HG03342 (cell line): ENCODE measurements around the gene HELT.

Source experiments
- ATAC-seq: cut with Tn5 transposase; IDR thresholded peaks from one replicate; pipeline ENCODE4 v1.9.1; 2021; ENCODE audit warnings: mild to moderate bottlenecking, moderate library complexity; ENCODE audit not compliant: unreplicated experiment

Gene HELT

DNA sequence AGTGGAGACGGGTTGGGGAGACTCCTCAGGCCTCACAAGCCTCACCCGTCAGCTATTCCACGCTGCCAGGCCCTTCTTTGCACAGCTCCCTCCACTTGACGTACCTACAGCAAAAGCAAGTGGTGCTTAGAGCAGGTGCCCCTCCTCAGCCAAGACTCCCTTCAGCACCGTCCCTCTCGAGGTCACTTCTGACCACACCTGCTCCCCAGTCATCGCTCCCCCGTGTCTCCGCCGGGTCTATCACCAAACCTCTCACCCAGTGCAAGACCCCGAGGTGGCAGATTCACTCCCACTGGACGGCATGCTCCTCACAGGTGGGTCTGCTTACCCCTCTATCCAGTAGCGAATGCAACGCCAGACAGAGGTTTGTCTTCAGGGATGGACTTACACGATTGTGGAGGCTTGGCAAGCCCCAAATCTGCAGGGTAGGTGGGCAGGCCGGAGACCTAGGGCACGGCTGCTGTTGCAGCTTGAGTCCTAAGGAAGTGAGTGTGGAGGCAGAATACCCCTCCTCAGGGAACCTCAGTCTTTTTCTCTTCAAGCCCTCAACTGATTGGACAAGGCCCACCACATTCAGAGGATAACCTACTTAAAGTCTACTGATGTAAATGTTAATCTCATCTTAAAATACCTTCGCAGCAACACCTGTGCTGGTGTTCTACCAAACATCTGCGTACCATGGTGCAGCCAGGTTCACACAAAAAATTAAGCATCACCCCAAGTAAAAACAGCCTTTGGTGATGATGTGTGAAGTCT is 14.5 kb upstream of the HELT start:
- no peak for ATAC-seq

GRCh38 chr4:185004562-185005218 is 13.6 kb upstream of the HELT start:
- peak; percentile 15 for ATAC-seq

DNA sequence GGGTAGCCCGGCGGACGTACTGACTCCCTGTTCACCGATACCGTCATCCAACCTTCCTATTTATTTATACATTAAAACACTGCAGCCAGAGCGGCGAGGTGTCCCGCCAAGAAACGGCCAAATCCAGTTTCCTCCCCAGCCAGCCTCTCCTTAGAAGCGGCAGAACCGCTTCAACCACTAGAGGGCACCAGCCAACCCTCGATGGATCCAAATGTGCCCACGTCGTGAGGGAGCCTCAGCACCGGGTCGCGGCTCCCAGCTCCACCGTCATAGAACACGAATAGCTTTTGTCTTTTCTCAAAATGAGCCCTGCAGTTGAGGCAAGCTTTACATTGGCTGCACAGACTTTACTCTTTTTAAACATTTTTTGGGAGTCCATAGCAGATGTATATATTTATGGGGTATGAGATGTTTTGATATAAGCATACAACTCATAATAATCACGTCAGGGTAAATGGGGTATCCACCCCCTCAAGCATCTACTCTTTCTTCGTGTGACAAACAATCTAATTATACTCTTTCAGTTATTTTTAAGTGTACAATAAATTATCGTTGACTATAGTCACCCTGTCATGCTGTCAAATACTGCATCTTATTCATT is 13.0 kb upstream of the HELT start:
- peak; percentile 87 for ATAC-seq

- ATAC-seq: peak; percentile 44
These were observed 6.9 kb upstream of the HELT start for GRCh38 chr4:185011408-185011807.

- no peak for ATAC-seq
These were observed 4.7 kb upstream of the HELT start for GRCh38 chr4:185013417-185014125.

- no peak for ATAC-seq
These were observed 3.2 kb upstream of the HELT start for GRCh38 chr4:185015108-185015507.

- no peak for ATAC-seq
These were observed 2.0 kb upstream of the HELT start for GRCh38 chr4:185016101-185016940.

DNA sequence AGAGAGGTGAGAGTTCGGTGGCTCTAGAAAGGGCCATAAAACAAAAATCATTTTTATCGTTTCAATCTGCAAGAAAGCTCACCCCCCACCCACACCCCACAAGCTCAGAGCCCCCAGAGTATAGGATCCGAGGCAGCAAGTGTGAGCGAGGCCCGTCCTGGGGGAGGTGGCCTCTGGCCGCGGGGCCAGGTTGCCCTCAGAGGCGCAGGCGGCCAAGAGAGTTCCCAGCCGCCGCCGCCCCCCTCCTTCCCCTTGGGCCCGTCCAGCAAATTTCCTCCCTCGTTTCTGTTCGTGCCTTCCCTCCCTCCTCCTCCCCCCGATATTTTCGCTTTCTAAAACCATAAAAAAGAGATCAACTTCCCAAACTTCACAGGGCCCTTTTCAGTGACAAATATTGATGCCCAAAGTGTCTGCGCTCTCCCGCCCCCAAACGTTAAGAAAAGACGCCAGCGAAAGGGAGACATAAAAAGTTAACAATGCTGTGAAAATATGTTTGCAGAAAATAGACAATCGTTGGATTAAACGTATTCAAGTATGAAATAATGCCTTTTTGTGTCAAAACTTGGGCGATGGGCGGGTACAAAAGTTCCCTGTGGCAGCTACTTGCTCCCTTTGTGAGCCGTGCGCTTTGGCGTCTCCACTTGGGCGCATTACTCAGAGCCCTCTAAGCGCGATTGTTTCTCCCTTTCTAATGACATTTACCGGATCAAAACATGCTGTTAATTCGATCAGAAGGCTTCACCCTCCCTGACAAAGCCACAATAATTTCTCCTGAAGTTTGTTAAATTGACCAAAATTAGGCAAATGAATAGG is 1.1 kb upstream of the HELT start:
- ATAC-seq: no peak

DNA sequence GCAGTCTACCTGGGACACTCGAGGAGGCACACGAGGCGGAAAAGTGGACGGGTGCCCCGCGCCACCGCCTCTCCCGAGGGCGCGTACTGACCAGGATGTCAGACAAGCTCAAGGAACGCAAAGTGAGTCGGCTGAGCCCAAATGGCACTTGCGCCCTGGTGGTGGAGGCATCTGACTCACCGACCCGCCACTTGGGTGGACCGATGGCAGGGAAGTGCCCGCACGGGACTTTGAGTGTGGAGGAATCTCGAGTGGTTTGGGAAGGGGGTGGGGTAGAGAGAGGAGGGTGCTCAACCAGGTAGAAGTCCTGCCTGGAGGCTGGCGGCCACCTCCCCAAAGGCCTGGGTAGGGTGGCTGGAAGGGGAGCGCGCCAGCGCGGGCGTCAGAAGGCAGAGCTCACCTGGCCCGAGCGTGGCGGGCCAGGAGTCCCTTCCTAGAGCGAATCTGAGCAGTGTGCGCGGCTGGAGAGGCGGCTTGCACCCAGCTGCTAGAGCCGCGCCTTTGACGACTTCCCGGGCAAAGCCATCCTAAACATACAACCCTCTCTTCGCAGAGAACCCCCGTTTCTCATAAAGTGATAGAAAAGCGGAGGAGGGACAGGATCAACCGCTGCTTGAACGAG is 655 bp downstream of the HELT start:
- no peak for ATAC-seq

DNA sequence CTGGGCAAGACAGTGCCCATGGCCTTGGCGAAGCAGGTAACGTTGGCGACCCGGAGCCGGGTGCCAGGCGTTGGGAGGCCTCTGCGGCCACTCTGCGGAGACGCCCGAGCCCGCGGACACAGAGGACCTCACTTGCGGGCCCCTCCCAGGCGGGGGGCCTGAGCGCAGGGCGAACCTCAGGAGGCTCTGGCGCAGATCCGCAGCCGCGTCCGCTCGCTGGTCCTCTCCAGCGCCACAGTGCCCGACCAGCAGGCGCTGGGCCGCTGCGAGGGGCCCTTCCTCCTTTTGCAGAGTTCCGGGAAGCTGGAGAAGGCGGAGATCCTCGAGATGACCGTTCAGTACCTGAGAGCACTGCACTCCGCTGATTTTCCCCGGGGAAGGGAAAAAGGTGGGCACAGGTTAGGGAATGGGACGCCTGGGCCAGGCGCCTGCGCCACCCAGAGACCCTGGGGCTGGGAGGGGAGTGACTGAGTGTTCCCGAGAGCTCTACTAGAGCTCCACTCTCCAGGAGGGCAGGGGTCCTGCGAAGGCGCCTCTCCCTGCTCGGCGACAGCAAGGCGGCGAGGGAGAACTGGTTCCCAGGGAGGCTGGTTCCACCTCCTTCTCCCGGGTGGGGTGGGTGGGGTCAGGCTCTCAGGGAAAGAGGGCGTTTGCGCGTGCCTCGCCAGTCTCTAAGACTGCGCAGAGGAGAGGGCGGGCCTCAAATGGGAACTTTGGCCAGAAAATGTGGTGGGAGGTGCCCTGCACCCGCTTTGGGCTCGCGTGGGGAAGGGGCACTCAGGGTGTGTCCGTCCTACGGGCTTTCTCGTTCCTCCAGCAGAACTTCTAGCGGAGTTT is 1.4 kb downstream of the HELT start:
- no peak for ATAC-seq

GRCh38 chr4:185020293-185020808 is 2.1 kb downstream of the HELT start:
- ATAC-seq: no peak

DNA sequence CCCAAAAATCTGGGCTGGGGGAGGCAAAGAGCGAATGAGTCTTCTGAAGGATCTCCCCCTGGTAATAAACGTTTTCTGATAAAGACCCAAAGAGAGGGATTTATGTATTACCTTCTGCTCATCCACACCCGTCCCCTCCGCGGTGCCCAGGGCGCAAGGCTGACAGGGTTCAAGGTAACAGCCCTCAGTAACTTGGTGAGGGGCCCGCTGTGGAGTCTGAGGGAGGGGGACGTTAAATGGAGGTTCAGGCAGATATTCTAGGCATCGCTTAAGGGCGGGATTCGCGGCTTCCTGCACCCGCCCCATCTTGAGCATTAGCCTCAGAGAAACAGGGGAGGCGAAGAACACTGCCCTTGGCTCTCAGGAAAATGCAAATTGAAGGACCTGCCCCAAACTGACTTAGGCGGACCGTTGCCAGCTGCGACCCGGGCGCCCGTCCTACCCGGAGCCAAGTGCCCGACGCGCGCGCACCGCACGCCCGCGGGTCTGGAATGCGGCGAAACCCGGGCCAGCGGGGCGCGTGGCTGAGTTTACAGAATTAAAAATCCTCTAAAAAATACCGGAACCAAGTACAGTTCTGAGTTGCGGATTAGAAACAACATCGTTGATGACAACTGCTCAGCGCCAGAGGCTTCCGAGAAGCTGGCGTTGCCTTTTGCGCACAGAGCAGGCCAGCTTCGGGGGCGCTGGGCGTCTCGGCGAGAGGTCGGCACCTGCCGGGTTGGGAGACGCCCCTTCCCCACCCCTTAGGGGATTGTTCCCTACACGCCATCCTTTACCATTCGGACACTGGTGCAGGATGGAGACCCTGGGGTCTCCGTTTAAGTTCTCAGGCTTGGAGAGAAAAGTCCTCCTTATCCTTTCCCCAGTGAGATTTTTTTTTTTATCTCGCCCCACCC is 2.8 kb downstream of the HELT start:
- ATAC-seq: no peak

- no peak for ATAC-seq
These were observed 5.2 kb downstream of the HELT start for GRCh38 chr4:185023471-185023870.

DNA sequence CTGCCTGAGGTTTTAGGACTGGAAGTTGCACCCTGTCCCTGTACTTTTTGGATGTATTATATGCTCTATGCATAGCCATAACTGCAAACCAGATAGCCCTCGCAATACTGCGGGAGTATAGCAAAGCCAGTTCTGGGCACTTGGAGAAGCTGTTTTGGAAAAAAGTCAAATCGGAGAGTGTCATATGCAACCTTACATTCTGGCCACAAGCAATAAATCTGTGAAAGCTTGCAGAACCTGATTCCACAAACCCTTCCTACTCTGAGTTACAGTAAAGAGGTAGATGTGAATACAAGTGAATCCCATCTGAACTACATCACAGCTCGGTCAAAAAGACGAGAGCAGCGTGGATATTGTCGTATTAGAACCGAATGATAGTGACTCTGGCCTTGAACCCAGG is 10.3 kb downstream of the HELT start:
- ATAC-seq: no peak

GRCh38 chr4:185031611-185032010 is 13.3 kb downstream of the HELT start:
- no peak for ATAC-seq

DNA sequence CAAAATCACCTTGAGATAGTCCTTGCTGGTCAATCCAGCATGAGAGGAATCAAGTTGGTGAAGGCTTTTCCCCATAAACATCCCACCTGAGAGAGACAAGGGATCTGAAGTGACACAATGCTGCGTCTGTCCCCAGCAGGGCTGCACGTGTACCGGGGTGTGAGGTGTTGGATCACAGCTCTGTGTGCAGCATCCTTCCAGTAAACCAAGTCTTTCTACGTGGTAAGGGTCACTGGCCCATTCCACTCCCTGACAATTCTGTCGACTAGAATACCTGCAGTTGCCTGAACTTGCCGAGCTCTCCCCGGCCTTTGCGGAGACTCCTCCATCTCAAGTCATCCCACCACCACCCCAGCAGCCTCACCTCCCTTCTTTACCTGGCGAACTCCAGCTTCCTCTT is 14.8 kb downstream of the HELT start:
- ATAC-seq: no peak

GRCh38 chr4:185033950-185034349 is 15.7 kb downstream of the HELT start:
- peak; percentile 65 for ATAC-seq
